ENCODE data around the gene CACNA1E. TPM values are rescaled to one million over a fixed set of nuclear protein-coding genes. Genes with fewer than 3 reads are reported as not detected.

The CACNA1E gene
- total RNA-seq, 4 donors from 2014 or later, result 0.03 to 0.05 TPM; not detected in 2

- intact Hi-C loops (cut with DNase I; ENCODE audit: low total_unique reads) (no loop called here), in situ Hi-C loops (cut with MboI; ENCODE audit: low sequenced_read_pairs in 4 of 4) (no loop called here)
- H3K36me3 ChIP-seq, result no peaks in the 10 kb centered on the region
- ATAC-seq (no peak), DNase-seq (no peak)
- H3K27me3 ChIP-seq, result no peaks in the 10 kb centered on the region
- H3K9me3 ChIP-seq, result no peaks in the 10 kb centered on the region
- no peak overlapping the region for H3K4me3 ChIP-seq
- peaks cover 0 to 6% of the 10 kb centered on the region in 2 donors for H3K4me1 ChIP-seq
- no peak overlapping the region for H3K27ac ChIP-seq
- no peak for TF ChIP-seq CTCF (IDR thresholded peaks at IDR 0.05 in 4 of 5, conservative IDR thresholded peaks at IDR 0.05 in 1 of 5)
- TF ChIP-seq POLR2A (IDR thresholded peaks at IDR 0.05), result no peak
Observed at GRCh38 chr1:181647314-181648035, 164.2 kb downstream of the CACNA1E start.

- H3K9me3 ChIP-seq, result no peaks in the 10 kb centered on the region
- DNase-seq, result no peak
- intact Hi-C loops (cut with DNase I; ENCODE audit: low total_unique reads), result no loop called here
- H3K27me3 ChIP-seq, result no peaks in the 10 kb centered on the region
- no peak overlapping the region for H3K4me3 ChIP-seq
- in situ Hi-C loops (cut with MboI; ENCODE audit: low sequenced_read_pairs in 4 of 4), result no loop called here
- H3K27ac ChIP-seq, result no peak overlapping the region
- TF ChIP-seq POLR2A (IDR thresholded peaks at IDR 0.05), result no peak
- no peak for TF ChIP-seq CTCF (IDR thresholded peaks at IDR 0.05 in 4 of 5, conservative IDR thresholded peaks at IDR 0.05 in 1 of 5)
- H3K36me3 ChIP-seq, result no peaks in the 10 kb centered on the region
- no peaks in the 10 kb centered on the region for H3K4me1 ChIP-seq
- ATAC-seq, result no peak
Observed at GRCh38 chr1:181651276-181651675, 168.0 kb downstream of the CACNA1E start.

- intact Hi-C loops (cut with DNase I; ENCODE audit: low total_unique reads) (no loop called here), in situ Hi-C loops (cut with MboI; ENCODE audit: low sequenced_read_pairs in 4 of 4) (no loop called here)
- DNase-seq (no peak), ATAC-seq (no peak)
- H3K27me3 ChIP-seq, result no peaks in the 10 kb centered on the region
- H3K4me3 ChIP-seq, result no peak overlapping the region
- no peak overlapping the region for H3K27ac ChIP-seq
- peaks cover 0 to 2% of the 10 kb centered on the region in 2 donors for H3K4me1 ChIP-seq
- H3K36me3 ChIP-seq, result no peaks in the 10 kb centered on the region
- no peak for TF ChIP-seq CTCF (IDR thresholded peaks at IDR 0.05 in 4 of 5, conservative IDR thresholded peaks at IDR 0.05 in 1 of 5)
- H3K9me3 ChIP-seq, result no peaks in the 10 kb centered on the region
Observed at GRCh38 chr1:181655756-181656155, 172.4 kb downstream of the CACNA1E start.

- in situ Hi-C loops (cut with MboI; ENCODE audit: low sequenced_read_pairs in 4 of 4), result no loop called here
- DNase-seq (no peak), ATAC-seq (no peak)
- no peaks in the 10 kb centered on the region for H3K36me3 ChIP-seq
- no peaks in the 10 kb centered on the region for H3K9me3 ChIP-seq
- no peak overlapping the region for H3K27ac ChIP-seq
- H3K4me1 ChIP-seq, result peaks cover 0 to 2% of the 10 kb centered on the region in 2 donors
- TF ChIP-seq CTCF (IDR thresholded peaks at IDR 0.05 in 4 of 5, conservative IDR thresholded peaks at IDR 0.05 in 1 of 5) (no peak), POLR2A (IDR thresholded peaks at IDR 0.05) (no peak)
- no peaks in the 10 kb centered on the region for H3K27me3 ChIP-seq
- no peak overlapping the region for H3K4me3 ChIP-seq
- intact Hi-C loops (cut with DNase I; ENCODE audit: low total_unique reads), result no loop called here
Observed at GRCh38 chr1:181656491-181656890, 173.2 kb downstream of the CACNA1E start.

- Histone ChIP-seq H3K27ac (no peak overlapping the region), H3K4me3 (no peak overlapping the region), H3K36me3 (no peaks in the 10 kb centered on the region), H3K27me3 (no peaks in the 10 kb centered on the region), H3K4me1 (peaks cover 0 to 2% of the 10 kb centered on the region in 2 donors), H3K9me3 (no peaks in the 10 kb centered on the region)
- intact Hi-C loops (cut with DNase I; ENCODE audit: low total_unique reads) (no loop called here), in situ Hi-C loops (cut with MboI; ENCODE audit: low sequenced_read_pairs in 4 of 4) (no loop called here)
- no peak for DNase-seq
- TF ChIP-seq CTCF (IDR thresholded peaks at IDR 0.05 in 4 of 5, conservative IDR thresholded peaks at IDR 0.05 in 1 of 5) (no peak), POLR2A (IDR thresholded peaks at IDR 0.05) (no peak)
- ATAC-seq, result no peak
Observed at GRCh38 chr1:181658581-181658980, 175.3 kb downstream of the CACNA1E start.

All from gastrocnemius medialis (tissue), 4 donors.